GM12878 (cell line): ENCODE results near the gene IKZF5. TPM values are rescaled to one million over a fixed set of nuclear protein-coding genes. Genes with fewer than 3 reads are reported as not detected.

Experiments
- CEBPB ChIP-seq, 2 experiments: fragments of 150-350 bp in 1 of 2; IDR thresholded peaks; 2 replicates each; pipeline ENCODE4 v1.6.1; 2012 to 2014; ENCODE audit warnings: low read depth in 2 of 2, low read length in 2 of 2, borderline replicate concordance in 1 of 2, inconsistent platforms in 1 of 2
- FOXK2 ChIP-seq: fragments of 450-650 bp; IDR thresholded peaks from 2 replicates; pipeline ENCODE4 v1.6.1; 2017; ENCODE audit warnings: mild to moderate bottlenecking, moderate library complexity
- IKZF2 ChIP-seq, 2 experiments: fragments of 450-650 bp; IDR thresholded peaks; 2 replicates each; pipeline ENCODE4 v1.6.1; 2017; ENCODE audit warnings: mild to moderate bottlenecking in 2 of 2, moderate library complexity in 2 of 2
- MXI1 ChIP-seq: fragments of 150-350 bp; IDR thresholded peaks from 2 replicates; pipeline ENCODE4 v1.6.1; 2011; ENCODE audit warnings: low read depth, mild to moderate bottlenecking, inconsistent platforms, low read length, improper control_type of control experiment
- NKRF ChIP-seq: fragments of 450-650 bp; conservative IDR thresholded peaks from 2 replicates; pipeline ENCODE4 v1.6.1; 2017; ENCODE audit warnings: mild to moderate bottlenecking, moderate library complexity
- POLR2AphosphoS2 ChIP-seq: IDR thresholded peaks from 2 replicates; pipeline ENCODE4 v1.6.1; 2011; ENCODE audit warnings: low read depth, mild to moderate bottlenecking, low read length, improper control_type of control experiment, moderate library complexity
- RAD21 ChIP-seq: IDR thresholded peaks from 2 replicates; pipeline ENCODE4 v1.6.1; 2011; ENCODE audit warnings: mild to moderate bottlenecking, low read depth, low read length, moderate library complexity; ENCODE audit not compliant: insufficient read depth
- RFX5 ChIP-seq: IDR thresholded peaks from 2 replicates; pipeline ENCODE4 v1.6.1; 2011; ENCODE audit warnings: low read depth, low read length, improper control_type of control experiment
- YBX1 ChIP-seq: fragments of 450-650 bp; IDR thresholded peaks from 2 replicates; pipeline ENCODE4 v1.6.1; 2016; ENCODE audit warnings: antibody characterized with exemption
- ZNF24 ChIP-seq: fragments of 450-650 bp; IDR thresholded peaks from 2 replicates; pipeline ENCODE4 v1.6.1; 2017; ENCODE audit warnings: antibody characterized with exemption, mild to moderate bottlenecking
- ZNF274 ChIP-seq: IDR thresholded peaks from one replicate; pipeline ENCODE4 v1.8.0; 2011; ENCODE audit not compliant: insufficient read length, insufficient read depth
- polyA plus RNA-seq, 11 experiments: library from polyadenylated mRNA; depleted of rRNA in 4 of 11; unstranded in 6 of 11; stranded (reverse) in 5 of 11; fragments of >200 nt; fragmentation: Nextera tagmentation in 4 of 11; fragmentation: Illumina TruSeq in 1 of 11; extraction: Ambion mirVana in 4 of 11; extraction: Trizol in 1 of 11; gene quantifications; 1 replicate in 1 of 11; 2 replicates in 10 of 11; pipeline versions ENCODE4 v1.2.1 to v1.2.3, GENCODE V29; 2011 to 2016; ENCODE audit warnings: inconsistent platforms in 2 of 11, missing spikeins in 2 of 11, low read depth in 1 of 11
- total RNA-seq, 4 experiments: library from RNA; depleted of rRNA in 3 of 4; stranded (reverse); fragments of >200 nt in 3 of 4; fragmentation: Illumina TruSeq in 1 of 4; extraction: Trizol in 1 of 4; gene quantifications; 2 replicates each; pipeline versions ENCODE4 v1.2.1 to v1.2.3, GENCODE V29; 2013 to 2021
- TF ChIP-seq, protein P1 (sequence below): IDR thresholded peaks from 2 replicates; pipeline ENCODE4 v1.6.1; 2011; ENCODE audit warnings: mild to moderate bottlenecking, low read depth, low read length, moderate library complexity; ENCODE audit not compliant: insufficient replicate concordance
- TF ChIP-seq, protein P2 (sequence below): fragments of 450-650 bp; IDR thresholded peaks from 2 replicates; pipeline ENCODE4 v1.6.1; 2017; ENCODE audit warnings: mild to moderate bottlenecking, low read depth, inconsistent platforms; ENCODE audit not compliant: poor library complexity, severe bottlenecking
- TF ChIP-seq, protein P3 (sequence below): fragments of 450-650 bp; IDR thresholded peaks from 2 replicates; pipeline ENCODE4 v1.6.1; 2016; ENCODE audit warnings: mild to moderate bottlenecking, moderate library complexity, borderline replicate concordance
- TF ChIP-seq, protein P4 (sequence below): fragments of 450-650 bp; IDR thresholded peaks from 2 replicates; pipeline ENCODE4 v1.6.1; 2016; ENCODE audit warnings: mild to moderate bottlenecking

The IKZF5 gene
- total and polyA plus RNA-seq, 10 of the 15 experiments (the other 5 are each of a cell fraction or from before 2014, with no cell fraction given): 5.3 to 23.2 (median 11.8) TPM

GRCh38 chr10:122953902-122954730, 54.5 kb downstream of the IKZF5 start, which contains the start of gene C10orf88 (continued):
- TF ChIP-seq NKRF (peak; percentile 4), IKZF2 (IDR thresholded peaks at IDR 0.05) (no peak), RFX5 (no peak), CEBPB (IDR thresholded peaks at IDR 0.05; ENCODE audit: borderline replicate concordance in 1 of 2, low read depth in 2 of 2, low read length in 2 of 2) (no peak; a peak in 1 of 4 replicates), FOXK2 (no peak), RAD21 (no peak), ZNF24 (no peak), ZNF274 (no peak), MXI1 (peak; percentile 64; the same call in 1 of the 2 replicates), YBX1 (no peak), POLR2AphosphoS2 (peak; percentile 71; the same call in 1 of the 2 replicates)
- TF ChIP-seq, protein P1, sequence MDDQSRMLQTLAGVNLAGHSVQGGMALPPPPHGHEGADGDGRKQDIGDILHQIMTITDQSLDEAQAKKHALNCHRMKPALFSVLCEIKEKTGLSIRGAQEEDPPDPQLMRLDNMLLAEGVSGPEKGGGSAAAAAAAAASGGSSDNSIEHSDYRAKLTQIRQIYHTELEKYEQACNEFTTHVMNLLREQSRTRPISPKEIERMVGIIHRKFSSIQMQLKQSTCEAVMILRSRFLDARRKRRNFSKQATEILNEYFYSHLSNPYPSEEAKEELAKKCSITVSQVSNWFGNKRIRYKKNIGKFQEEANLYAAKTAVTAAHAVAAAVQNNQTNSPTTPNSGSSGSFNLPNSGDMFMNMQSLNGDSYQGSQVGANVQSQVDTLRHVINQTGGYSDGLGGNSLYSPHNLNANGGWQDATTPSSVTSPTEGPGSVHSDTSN: no peak
- TF ChIP-seq, protein P2, sequence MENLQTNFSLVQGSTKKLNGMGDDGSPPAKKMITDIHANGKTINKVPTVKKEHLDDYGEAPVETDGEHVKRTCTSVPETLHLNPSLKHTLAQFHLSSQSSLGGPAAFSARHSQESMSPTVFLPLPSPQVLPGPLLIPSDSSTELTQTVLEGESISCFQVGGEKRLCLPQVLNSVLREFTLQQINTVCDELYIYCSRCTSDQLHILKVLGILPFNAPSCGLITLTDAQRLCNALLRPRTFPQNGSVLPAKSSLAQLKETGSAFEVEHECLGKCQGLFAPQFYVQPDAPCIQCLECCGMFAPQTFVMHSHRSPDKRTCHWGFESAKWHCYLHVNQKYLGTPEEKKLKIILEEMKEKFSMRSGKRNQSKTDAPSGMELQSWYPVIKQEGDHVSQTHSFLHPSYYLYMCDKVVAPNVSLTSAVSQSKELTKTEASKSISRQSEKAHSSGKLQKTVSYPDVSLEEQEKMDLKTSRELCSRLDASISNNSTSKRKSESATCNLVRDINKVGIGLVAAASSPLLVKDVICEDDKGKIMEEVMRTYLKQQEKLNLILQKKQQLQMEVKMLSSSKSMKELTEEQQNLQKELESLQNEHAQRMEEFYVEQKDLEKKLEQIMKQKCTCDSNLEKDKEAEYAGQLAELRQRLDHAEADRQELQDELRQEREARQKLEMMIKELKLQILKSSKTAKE: no peak
- TF ChIP-seq, protein P3, sequence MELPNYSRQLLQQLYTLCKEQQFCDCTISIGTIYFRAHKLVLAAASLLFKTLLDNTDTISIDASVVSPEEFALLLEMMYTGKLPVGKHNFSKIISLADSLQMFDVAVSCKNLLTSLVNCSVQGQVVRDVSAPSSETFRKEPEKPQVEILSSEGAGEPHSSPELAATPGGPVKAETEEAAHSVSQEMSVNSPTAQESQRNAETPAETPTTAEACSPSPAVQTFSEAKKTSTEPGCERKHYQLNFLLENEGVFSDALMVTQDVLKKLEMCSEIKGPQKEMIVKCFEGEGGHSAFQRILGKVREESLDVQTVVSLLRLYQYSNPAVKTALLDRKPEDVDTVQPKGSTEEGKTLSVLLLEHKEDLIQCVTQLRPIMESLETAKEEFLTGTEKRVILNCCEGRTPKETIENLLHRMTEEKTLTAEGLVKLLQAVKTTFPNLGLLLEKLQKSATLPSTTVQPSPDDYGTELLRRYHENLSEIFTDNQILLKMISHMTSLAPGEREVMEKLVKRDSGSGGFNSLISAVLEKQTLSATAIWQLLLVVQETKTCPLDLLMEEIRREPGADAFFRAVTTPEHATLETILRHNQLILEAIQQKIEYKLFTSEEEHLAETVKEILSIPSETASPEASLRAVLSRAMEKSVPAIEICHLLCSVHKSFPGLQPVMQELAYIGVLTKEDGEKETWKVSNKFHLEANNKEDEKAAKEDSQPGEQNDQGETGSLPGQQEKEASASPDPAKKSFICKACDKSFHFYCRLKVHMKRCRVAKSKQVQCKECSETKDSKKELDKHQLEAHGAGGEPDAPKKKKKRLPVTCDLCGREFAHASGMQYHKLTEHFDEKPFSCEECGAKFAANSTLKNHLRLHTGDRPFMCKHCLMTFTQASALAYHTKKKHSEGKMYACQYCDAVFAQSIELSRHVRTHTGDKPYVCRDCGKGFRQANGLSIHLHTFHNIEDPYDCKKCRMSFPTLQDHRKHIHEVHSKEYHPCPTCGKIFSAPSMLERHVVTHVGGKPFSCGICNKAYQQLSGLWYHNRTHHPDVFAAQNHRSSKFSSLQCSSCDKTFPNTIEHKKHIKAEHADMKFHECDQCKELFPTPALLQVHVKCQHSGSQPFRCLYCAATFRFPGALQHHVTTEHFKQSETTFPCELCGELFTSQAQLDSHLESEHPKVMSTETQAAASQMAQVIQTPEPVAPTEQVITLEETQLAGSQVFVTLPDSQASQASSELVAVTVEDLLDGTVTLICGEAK: peak; percentile 98
- TF ChIP-seq, protein P4, sequence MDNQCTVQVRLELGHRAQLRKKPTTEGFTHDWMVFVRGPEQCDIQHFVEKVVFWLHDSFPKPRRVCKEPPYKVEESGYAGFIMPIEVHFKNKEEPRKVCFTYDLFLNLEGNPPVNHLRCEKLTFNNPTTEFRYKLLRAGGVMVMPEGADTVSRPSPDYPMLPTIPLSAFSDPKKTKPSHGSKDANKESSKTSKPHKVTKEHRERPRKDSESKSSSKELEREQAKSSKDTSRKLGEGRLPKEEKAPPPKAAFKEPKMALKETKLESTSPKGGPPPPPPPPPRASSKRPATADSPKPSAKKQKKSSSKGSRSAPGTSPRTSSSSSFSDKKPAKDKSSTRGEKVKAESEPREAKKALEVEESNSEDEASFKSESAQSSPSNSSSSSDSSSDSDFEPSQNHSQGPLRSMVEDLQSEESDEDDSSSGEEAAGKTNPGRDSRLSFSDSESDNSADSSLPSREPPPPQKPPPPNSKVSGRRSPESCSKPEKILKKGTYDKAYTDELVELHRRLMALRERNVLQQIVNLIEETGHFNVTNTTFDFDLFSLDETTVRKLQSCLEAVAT: peak; percentile 79; the same call in 1 of the 2 replicates
